ENCODE results near the gene DLG4.

DNA sequence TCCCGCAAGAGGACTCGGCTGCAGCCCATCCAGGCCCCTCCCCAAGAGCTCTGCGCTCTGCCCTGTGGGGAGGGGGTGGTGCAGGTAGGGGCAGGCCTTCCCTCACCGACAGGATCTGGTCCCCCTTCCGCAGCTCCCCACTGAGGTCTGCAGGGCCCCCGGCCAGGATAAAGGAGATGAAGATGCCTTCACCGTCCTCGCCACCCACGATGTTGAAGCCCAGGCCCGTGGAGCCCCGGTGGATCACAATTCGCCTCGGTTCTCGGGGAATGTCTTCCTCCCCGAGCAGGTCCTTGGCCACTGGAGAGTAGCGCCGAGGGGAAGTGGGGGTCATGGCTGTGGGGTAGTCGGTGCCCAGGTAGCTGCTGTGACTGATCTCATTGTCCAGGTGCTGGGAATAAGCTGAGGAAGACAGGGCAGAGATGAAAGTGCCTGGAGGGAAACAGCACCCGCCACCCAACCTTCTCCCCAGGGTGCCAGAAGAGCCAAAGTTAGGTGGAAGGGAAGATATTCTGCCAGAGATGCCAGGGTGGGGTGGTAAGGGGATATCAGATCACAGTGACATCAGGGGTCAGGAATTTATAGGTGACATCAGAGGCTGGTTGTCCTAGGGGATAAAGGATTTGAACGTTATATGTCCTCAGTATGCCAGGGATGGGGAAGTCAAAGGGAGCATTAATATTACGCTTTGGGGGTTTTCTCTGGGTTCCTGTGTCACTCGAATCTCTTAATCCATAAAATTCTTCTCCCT is 22.8 kb downstream of the DLG4 start:
- TF ChIP-seq, protein P1, sequence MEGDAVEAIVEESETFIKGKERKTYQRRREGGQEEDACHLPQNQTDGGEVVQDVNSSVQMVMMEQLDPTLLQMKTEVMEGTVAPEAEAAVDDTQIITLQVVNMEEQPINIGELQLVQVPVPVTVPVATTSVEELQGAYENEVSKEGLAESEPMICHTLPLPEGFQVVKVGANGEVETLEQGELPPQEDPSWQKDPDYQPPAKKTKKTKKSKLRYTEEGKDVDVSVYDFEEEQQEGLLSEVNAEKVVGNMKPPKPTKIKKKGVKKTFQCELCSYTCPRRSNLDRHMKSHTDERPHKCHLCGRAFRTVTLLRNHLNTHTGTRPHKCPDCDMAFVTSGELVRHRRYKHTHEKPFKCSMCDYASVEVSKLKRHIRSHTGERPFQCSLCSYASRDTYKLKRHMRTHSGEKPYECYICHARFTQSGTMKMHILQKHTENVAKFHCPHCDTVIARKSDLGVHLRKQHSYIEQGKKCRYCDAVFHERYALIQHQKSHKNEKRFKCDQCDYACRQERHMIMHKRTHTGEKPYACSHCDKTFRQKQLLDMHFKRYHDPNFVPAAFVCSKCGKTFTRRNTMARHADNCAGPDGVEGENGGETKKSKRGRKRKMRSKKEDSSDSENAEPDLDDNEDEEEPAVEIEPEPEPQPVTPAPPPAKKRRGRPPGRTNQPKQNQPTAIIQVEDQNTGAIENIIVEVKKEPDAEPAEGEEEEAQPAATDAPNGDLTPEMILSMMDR (conservative IDR thresholded peaks at IDR 0.05; ENCODE audit: low read length): no peak
- no peak for TF ChIP-seq EZH2phosphoT487 (IDR thresholded peaks at IDR 0.05; ENCODE audit: borderline replicate concordance)

Measured in Loucy (cell line).